ENCODE measurements around the gene PAXX.

Gene PAXX

DNA sequence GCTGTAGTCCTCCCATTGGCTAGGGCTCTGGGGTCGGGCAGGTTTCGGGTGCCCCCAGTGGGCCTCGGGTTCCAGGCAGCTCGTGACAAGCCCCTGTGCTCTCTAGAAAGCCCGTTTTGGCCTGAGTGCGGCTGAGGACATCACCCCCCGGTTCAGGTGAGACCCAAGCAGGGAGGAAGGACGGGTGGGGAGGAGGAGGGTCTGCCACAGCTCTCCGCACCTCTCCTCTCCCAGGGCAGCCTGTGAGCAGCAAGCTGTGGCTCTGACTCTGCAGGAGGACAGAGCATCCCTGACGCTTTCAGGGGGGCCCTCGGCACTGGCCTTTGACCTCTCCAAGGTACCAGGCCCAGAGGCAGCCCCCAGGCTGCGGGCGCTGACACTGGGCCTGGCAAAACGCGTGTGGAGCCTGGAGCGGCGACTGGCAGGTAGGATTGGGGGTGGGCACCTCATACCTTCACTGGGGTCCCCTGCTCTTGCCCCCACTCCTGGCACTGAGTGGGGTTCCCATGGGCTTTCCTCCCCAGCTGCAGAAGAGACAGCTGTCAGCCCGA lies 672 bp downstream of the PAXX start:
- DNase-seq (ENCODE audit: low read depth): no peak
- H3K4me3 ChIP-seq (replicated peaks; ENCODE audit: low read depth, low read length): peak overlapping the region; percentile 69

GRCh38 chr9:136994180-136994887 lies 2.1 kb downstream of the PAXX start:
- TF ChIP-seq, protein P1, sequence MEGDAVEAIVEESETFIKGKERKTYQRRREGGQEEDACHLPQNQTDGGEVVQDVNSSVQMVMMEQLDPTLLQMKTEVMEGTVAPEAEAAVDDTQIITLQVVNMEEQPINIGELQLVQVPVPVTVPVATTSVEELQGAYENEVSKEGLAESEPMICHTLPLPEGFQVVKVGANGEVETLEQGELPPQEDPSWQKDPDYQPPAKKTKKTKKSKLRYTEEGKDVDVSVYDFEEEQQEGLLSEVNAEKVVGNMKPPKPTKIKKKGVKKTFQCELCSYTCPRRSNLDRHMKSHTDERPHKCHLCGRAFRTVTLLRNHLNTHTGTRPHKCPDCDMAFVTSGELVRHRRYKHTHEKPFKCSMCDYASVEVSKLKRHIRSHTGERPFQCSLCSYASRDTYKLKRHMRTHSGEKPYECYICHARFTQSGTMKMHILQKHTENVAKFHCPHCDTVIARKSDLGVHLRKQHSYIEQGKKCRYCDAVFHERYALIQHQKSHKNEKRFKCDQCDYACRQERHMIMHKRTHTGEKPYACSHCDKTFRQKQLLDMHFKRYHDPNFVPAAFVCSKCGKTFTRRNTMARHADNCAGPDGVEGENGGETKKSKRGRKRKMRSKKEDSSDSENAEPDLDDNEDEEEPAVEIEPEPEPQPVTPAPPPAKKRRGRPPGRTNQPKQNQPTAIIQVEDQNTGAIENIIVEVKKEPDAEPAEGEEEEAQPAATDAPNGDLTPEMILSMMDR (IDR thresholded peaks at IDR 0.05; ENCODE audit: low read length, missing control alignments): no peak
- no peak overlapping the region for H3K4me3 ChIP-seq (replicated peaks; ENCODE audit: low read depth, low read length)
- DNase-seq (ENCODE audit: low read depth): no peak

More for the DNA sequence above, 672 bp downstream of the PAXX start:
- TF ChIP-seq, protein P1 (IDR thresholded peaks at IDR 0.05; ENCODE audit: low read length, missing control alignments): no peak

DNA sequence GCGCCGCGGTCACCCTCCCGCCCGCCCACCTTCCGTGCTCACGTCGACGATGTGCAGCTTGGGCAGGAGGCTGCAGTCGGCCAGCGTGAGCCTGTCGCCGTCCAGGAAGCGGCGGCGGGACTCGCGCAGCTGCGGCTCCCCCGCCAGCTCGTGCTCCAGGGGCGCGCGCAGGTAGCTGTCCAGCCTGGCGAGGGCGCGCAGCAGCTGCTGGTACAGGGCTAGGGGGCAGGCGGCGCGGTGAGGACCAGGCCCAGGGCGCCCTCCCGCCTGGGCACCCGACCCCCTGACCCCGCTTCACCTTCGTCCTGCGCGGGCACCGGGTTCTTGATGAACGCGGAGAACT lies 2.6 kb downstream of the PAXX start:
- DNase-seq (ENCODE audit: low read depth): no peak

GRCh38 chr9:136995362-136995761 lies 3.1 kb downstream of the PAXX start:
- H3K4me3 ChIP-seq (replicated peaks; ENCODE audit: low read depth, low read length): no peak overlapping the region
- DNase-seq (ENCODE audit: low read depth): no peak
- TF ChIP-seq, protein P1 (IDR thresholded peaks at IDR 0.05; ENCODE audit: low read length, missing control alignments): no peak

More for the DNA sequence above, 2.6 kb downstream of the PAXX start:
- H3K4me3 ChIP-seq (replicated peaks; ENCODE audit: low read depth, low read length): no peak overlapping the region
- TF ChIP-seq, protein P1 (IDR thresholded peaks at IDR 0.05; ENCODE audit: low read length, missing control alignments): no peak

DNA sequence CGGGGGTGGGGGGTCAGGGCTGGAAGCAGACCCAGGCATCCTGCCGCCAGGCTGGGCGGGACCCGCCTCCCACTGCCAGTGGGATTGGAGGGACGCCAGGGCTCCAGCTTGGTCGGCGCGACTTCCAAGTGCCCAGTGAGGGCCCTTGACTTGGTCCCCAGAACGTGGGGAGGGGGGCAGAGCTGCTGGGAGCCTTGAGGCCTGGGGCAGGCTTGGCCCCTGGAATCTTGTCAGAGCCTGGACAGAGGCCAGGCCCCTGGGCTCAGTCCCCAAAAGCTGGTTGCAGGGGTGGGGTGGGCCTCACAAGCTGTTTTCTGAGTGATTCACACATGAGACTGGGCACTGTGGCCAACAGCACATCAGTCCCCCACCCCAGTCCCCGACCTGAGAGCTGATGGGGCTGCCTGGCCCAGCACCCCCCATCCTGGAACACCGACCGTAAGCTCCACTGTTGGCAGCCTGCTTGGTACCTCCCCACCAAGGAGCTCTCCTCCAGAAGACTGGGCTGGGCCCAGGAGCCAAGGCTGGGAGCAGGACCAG lies 3.6 kb downstream of the PAXX start:
- no peak for DNase-seq (ENCODE audit: low read depth)
- H3K4me3 ChIP-seq (replicated peaks; ENCODE audit: low read depth, low read length): no peak overlapping the region
- TF ChIP-seq, protein P1 (IDR thresholded peaks at IDR 0.05; ENCODE audit: low read length, missing control alignments): no peak

- TF ChIP-seq, protein P1 (IDR thresholded peaks at IDR 0.05; ENCODE audit: low read length, missing control alignments): no peak
- no peak within 1 kb of the TSS for H3K4me3 ChIP-seq (replicated peaks; ENCODE audit: low read depth, low read length)
- no peak for DNase-seq (ENCODE audit: low read depth)
Observed at GRCh38 chr9:136996361-136997292, 4.4 kb downstream of the PAXX start, which contains the start of gene CLIC3. Gene CLIC3, minus strand, starts transcription at chr9:136996568. Its CDS starts 25 bp downstream, at chr9:136996543.
